ENCODE data around the gene CCDC192. TPM values are rescaled to one million over a fixed set of nuclear protein-coding genes. Genes with fewer than 3 reads are reported as not detected.

The CCDC192 gene
- total RNA-seq, 1 donor from 2014 or later, result not detected

DNA sequence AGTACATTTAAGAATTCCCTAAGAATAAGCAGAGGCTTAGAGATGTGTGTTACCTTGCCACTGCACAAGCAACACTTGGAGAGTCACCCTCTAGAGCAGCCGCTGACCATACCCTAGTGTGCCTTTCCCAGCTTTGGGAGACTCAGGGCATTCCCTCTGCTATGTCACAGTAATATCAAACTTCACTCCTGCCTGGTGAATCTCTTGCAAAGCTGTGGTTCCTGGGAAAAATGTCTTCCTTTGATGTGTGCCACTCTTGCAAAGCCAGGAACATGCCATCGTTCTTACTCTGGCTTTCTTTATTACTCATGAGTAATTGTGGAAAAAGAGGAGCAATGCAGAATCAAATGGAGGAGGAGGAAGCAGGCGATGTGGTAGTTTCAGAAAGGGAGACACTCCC is 173.2 kb downstream of the CCDC192 start:
- Histone ChIP-seq H3K27me3 (no peaks in the 10 kb centered on the region), H3K36me3 (no peaks in the 10 kb centered on the region), H3K9me3 (no peaks in the 10 kb centered on the region), H3K27ac (no peak overlapping the region), H3K4me3 (no peak overlapping the region), H3K4me1 (peaks cover 15% of the 10 kb centered on the region)
- TF ChIP-seq, protein P1, sequence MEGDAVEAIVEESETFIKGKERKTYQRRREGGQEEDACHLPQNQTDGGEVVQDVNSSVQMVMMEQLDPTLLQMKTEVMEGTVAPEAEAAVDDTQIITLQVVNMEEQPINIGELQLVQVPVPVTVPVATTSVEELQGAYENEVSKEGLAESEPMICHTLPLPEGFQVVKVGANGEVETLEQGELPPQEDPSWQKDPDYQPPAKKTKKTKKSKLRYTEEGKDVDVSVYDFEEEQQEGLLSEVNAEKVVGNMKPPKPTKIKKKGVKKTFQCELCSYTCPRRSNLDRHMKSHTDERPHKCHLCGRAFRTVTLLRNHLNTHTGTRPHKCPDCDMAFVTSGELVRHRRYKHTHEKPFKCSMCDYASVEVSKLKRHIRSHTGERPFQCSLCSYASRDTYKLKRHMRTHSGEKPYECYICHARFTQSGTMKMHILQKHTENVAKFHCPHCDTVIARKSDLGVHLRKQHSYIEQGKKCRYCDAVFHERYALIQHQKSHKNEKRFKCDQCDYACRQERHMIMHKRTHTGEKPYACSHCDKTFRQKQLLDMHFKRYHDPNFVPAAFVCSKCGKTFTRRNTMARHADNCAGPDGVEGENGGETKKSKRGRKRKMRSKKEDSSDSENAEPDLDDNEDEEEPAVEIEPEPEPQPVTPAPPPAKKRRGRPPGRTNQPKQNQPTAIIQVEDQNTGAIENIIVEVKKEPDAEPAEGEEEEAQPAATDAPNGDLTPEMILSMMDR (IDR thresholded peaks at IDR 0.05), result no peak
- intact Hi-C loops (cut with DNase I), result no loop called here
- DNase-seq (no peak), ATAC-seq (no peak)

DNA sequence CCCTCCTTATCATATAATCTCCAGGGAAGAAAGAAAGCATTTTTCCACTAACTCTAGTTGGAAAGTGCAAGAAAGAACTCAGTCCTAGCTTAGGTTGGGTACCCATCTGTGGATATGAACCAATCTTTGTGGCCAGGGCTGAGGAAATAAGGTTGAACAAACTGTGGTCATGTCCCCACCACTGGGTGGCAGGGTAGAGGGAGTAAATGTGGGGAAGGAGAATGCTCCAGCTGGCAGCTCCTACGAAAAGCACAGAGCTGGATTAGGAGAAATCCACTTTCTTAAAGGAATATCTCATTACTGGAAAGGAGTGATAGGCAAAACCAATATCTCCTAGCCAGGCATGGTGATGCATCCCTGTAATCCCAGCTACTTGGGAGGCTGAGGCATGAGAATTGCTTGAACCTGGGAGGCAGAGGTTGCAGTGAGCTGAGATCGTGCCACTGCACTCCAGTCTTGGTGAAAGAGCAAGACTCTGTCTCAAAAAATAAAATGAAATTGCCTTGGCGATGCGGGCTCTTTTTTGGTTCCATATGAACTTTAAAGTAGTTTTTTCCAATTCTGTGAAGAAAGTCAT is 175.1 kb downstream of the CCDC192 start:
- ATAC-seq (peak; percentile 95), DNase-seq (peak; percentile 62)
- no peaks in the 10 kb centered on the region for H3K27me3 ChIP-seq
- H3K4me3 ChIP-seq, result no peak overlapping the region
- intact Hi-C loops (cut with DNase I), result no loop called here
- TF ChIP-seq, protein P1 (IDR thresholded peaks at IDR 0.05), result peak; percentile 56
- H3K4me1 ChIP-seq, result peaks cover 7% of the 10 kb centered on the region
- no peaks in the 10 kb centered on the region for H3K36me3 ChIP-seq
- H3K9me3 ChIP-seq, result no peaks in the 10 kb centered on the region
- no peak overlapping the region for H3K27ac ChIP-seq

DNA sequence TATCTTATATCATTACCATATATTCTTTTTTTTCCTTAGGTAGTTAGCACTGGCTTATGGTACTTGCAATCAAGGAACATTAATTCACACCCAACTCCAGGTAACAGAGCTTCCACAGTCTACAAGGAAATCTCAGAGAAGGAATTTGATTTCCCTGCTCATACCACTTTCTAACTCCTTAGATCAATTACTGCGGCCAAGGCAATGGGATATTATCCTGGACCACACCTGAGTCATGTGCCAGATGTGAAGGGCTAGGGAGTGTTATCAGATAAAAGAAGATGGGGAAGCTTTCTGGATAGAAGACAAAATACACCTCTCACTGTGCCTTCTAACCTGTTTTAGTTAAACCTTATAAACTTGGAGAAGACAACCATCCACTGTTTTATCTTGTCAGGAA is 181.2 kb downstream of the CCDC192 start:
- H3K4me3 ChIP-seq, result no peak overlapping the region
- H3K9me3 ChIP-seq, result no peaks in the 10 kb centered on the region
- TF ChIP-seq, protein P1 (IDR thresholded peaks at IDR 0.05), result no peak
- intact Hi-C loops (cut with DNase I), result no loop called here
- peaks cover 7% of the 10 kb centered on the region for H3K4me1 ChIP-seq
- DNase-seq, result no peak
- no peak overlapping the region for H3K27ac ChIP-seq
- ATAC-seq, result no peak
- H3K27me3 ChIP-seq, result no peaks in the 10 kb centered on the region
- no peaks in the 10 kb centered on the region for H3K36me3 ChIP-seq

DNA sequence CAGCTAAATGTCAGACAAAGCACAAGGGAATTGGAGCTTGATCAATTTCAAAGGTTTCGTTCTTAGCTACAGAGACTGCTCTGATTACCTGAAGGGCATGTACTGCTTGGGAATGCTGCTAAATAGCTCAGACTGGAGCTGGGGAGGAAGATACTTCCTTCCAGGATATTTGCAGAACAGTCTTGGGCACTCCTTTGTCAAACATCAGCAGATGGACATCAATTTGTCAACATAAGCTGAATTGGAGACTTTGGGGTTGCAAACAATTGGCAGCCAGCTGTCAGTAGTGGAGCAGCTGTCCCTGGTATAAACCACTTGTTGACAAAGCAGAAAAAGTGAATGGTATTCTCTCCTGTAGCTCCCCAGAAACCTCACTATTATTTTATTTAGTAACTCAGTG is 182.0 kb downstream of the CCDC192 start:
- H3K36me3 ChIP-seq, result no peaks in the 10 kb centered on the region
- intact Hi-C loops (cut with DNase I), result no loop called here
- H3K4me1 ChIP-seq, result peaks cover 7% of the 10 kb centered on the region
- H3K27ac ChIP-seq, result no peak overlapping the region
- H3K4me3 ChIP-seq, result no peak overlapping the region
- no peaks in the 10 kb centered on the region for H3K9me3 ChIP-seq
- DNase-seq (no peak), ATAC-seq (no peak)
- no peaks in the 10 kb centered on the region for H3K27me3 ChIP-seq
- TF ChIP-seq, protein P1 (IDR thresholded peaks at IDR 0.05), result no peak

DNA sequence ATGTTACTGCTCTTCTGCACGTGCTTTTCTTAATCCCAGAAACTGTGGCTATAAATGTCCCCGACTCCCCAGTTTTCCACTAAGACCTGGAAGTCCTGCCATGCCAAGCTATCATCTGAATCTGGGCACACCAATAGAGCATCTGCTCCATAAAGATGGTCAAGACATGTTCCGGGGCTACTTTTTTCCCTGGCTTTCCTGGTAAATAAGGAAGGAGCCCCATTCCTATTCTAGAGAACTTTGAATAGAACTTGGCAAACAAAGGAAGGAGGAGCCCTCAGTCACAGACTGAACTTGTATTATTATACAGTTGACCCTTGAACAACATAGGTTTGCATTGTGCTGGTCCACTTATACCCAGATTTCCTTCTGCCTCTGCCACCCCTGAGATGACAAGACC is 182.9 kb downstream of the CCDC192 start:
- no peak for DNase-seq
- no peak for ATAC-seq
- Histone ChIP-seq H3K4me3 (no peak overlapping the region), H3K27me3 (no peaks in the 10 kb centered on the region), H3K9me3 (no peaks in the 10 kb centered on the region), H3K27ac (no peak overlapping the region), H3K36me3 (no peaks in the 10 kb centered on the region), H3K4me1 (peaks cover 7% of the 10 kb centered on the region)
- intact Hi-C loops (cut with DNase I), result no loop called here
- TF ChIP-seq, protein P1 (IDR thresholded peaks at IDR 0.05), result no peak

DNA sequence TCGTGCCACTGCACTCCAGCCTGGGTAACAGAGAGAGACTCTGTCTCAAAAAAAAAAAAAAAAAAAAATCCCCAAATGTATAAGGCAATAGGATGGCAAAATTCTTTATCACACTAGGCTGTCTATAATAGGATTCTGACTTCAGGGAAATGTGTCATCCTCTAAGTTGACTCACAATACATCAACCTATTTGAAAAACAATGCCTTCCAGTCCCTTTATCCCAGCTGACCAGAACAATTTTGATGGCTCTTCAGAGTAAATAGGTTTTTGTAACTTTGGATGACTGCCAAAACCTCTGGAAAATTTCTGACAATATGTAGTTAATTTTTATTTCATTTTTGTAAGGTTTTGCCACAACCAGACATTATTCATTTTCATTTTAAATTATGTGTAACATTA is 184.1 kb downstream of the CCDC192 start:
- DNase-seq, result no peak
- TF ChIP-seq, protein P1 (IDR thresholded peaks at IDR 0.05), result no peak
- no peak for ATAC-seq
- no peaks in the 10 kb centered on the region for H3K36me3 ChIP-seq
- H3K27me3 ChIP-seq, result no peaks in the 10 kb centered on the region
- H3K4me3 ChIP-seq, result no peak overlapping the region
- H3K4me1 ChIP-seq, result peaks cover 7% of the 10 kb centered on the region
- H3K9me3 ChIP-seq, result no peaks in the 10 kb centered on the region
- intact Hi-C loops (cut with DNase I), result no loop called here
- no peak overlapping the region for H3K27ac ChIP-seq

Measured in upper lobe of right lung (tissue), 1 donor.